ENCODE data around the gene CTSV.
A peak's percentile ranks its signal among the peaks of the same experiment; 100 is the strongest.
"Not testable (repeated sequence)": the region's sequence is repeated elsewhere in the genome, so short reads cannot be mapped to it uniquely, and the experiment has no call there.

CTSV gene
- 3.0 reads per million, percentile 10 among the genes with 10 or more reads in this experiment for total RNA-seq

DNA sequence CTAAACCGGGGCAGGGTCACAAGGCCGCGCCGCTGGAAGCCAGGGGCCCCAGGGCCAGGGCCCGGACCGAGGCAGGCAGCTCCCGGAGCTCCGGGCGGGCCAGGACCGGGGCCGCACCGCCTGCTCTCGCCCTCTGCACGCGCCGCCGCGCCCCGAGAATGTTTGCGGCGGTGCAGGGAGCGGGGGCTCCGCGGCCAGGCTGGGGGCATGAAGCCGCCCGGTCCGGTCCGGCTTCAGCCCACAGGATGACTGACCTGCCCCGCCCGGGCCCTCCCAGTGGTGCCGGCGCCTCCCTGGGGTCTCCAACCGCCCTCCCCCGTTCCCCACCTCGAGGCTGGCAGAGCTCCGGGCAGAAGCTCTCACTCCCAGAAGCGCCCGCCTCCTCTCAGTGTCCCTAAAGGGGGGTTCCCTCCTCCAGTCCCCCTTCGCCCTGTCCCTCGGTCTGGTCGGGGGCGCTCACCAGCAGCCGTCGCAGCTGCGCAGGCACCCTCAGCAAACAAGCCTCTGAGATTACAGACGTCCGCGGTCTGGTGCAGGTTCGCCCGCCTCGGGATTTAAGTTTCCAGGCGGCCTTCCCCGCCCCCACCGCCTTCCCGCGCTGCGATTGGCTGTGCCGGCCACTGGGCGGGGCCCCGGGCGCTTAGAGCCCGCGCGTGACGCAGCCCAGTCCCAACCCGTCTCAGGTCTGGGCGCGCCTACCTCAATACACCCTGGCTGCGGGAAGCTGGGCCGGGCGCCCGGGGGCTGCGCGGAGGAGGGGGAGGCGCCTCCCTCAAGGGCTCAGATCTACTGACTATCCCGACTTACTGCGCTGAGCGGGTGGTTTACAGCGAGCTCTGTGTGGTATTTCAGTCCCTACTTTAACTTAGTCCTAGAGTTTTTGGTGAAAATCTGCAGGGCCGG lies at the start of gene CTSV:
Gene CTSV (minus strand): TSS at position 532 of the 903 bp plus-strand sequence. CDS start 1,099 bp downstream, outside the sequence.
- DNase-seq: peak; percentile 36

DNA sequence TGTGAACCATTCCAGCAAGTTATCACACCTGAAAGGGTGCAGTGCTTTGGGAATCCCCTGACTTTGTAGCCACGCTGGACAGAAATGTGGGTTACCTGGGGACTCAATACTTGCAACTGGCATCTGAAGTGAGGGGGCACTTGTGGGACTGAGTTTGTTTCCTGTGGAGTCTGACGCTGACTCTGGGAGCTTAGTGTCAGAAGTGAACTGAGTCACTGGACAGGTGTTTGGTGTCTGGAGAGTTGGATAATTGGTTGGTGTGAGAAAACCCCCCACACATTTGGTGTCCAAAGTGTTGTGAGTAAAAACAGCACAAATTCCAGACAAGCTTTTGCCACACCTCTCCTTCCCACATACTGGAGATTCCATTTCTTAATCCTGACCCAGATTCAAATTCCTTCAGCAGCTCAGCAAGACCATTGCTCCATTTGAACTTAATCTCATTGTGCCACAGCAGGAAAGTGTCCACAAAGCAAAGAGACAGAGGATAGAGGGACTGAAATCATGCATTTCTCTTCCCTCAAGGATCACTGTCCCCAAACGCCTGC lies 48.8 kb upstream of the CTSV start:
- not testable (repeated sequence) for DNase-seq

DNA sequence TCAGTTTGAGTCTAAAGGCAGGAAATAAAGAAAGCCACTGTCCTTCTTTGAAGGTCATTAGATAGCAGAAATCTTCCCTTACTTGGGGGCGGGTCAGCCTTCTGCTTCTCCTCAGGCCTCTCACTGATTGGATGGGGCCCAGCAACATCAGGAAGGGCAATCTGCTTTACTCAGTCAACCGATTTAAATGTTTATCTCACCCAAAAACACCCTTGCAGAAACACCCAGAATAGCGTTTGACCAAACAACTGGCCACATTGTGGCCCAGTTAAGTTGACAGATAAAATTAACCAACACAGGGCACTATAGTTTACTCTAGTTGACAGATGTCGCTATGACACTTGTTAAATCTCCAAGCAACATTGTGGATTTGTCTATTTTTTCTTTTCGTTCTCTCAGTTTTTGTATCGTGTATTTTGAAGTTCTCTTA lies 45.6 kb upstream of the CTSV start:
- not testable (repeated sequence) for DNase-seq

DNA sequence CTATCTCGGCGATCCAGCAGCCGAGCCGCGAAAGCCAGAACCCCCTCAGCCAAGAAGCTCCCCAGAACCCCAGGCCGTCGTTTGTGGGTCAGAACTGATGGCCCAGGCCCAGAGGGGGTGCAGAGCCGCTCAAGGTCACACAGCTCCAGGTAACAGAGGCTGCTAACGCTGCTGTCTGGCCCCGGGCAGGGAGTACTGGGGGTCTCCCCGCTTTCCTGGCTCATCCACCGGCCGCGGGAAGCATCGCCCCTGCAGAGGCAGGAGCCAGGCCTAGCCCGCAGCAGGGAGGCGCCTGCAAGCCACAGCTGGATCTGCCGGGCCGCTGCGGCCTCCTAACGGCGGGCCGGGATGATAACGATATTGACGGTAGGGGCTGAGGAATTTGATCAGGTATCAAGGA lies 39.4 kb upstream of the CTSV start:
- no peak for DNase-seq

DNA sequence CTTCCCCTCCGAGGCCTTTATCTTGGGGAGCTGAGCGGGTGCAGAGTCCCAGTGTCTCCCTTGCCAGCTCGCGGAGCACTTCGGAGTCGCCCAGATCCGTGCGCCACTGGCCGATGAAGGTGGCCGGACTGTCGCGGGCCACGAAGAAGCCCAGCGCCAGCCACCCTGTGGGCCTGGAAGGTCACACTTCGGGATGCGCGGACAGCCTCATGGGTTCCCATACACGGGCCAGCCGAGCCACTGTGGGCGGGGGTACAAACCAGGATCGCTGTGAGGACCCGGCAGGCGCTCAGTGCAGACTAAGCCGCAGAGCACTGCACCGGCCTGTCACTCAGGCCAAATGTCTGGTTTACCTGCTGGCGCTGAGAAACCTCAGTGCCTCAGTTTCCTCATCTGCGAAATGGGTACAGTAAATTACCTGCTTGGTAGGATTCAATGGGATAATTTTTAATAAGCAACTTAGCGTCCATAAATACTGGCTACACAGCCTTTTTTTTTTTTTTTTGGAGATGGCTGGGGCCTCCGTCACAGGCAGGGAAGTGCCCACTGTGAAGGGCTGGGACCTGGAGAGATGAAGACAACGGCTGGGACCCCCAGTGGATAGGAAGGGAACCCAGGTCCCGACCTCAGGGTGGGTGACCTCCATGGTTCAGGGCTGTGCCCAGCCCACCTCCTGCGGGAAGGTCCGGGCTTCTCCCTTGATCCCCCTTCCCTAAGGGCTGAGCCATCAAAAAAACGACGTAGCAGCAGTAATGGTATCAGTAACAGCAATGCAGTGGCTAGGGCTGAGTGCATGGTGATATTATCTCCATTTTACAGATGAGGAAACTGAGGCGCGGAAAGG lies 38.7 kb upstream of the CTSV start:
- no peak for DNase-seq

DNA sequence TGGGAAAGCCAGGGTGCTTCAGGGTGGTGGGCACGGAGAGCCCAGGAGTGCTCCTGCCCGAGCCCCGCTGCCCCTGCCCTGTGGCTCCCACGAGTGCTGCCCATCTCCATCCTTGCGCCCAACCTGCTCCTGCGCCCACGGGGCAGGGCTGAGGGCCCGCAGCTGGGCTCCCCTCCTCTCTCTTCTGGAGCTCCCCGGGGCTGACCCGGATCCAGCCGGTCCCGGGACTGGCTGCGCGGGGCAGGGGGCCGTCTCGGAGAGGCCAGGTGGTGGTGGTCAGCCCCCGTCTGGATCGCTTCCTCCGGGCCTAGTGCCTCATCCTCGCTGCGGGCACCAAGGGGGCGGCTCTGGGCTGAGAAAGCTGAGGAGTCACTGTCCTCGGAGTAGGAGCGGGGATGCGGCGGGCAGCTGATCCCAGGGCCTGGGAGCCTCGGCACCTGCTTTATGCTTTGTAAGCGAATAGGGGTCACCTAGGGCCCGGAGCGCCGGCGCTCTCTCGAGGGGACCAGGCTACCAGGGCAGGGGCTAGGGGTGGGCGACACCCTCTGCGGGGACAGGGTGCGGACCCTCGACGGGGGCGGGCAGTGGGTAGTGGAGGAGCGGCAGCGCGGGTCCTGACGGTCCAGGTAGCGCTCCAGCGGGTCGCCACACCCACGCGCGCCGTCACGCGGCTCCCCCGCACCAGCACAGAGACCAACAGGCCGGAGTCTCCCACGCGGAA lies 37.9 kb upstream of the CTSV start:
- DNase-seq: not testable (repeated sequence)

DNA sequence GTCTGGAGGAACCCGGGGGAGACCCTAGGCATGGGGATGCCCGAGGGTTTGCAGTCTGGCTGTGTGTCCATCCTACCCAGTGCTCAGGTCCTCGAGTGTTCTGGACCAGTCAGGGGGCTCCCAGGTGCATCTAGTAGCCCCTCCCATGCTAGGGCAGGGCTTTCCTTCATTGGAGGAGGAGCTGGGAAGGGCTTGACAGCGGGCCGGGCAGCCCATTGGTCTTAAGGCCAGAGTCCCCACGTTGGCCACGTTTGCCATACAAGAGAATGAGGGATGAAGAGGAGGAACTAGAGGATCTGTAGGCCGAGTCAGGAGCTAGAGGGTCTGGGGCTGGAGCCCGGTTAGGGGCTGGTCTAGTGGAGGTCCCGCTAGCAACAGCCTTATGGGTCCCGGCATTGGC lies 37.3 kb upstream of the CTSV start:
- DNase-seq: no peak

DNA sequence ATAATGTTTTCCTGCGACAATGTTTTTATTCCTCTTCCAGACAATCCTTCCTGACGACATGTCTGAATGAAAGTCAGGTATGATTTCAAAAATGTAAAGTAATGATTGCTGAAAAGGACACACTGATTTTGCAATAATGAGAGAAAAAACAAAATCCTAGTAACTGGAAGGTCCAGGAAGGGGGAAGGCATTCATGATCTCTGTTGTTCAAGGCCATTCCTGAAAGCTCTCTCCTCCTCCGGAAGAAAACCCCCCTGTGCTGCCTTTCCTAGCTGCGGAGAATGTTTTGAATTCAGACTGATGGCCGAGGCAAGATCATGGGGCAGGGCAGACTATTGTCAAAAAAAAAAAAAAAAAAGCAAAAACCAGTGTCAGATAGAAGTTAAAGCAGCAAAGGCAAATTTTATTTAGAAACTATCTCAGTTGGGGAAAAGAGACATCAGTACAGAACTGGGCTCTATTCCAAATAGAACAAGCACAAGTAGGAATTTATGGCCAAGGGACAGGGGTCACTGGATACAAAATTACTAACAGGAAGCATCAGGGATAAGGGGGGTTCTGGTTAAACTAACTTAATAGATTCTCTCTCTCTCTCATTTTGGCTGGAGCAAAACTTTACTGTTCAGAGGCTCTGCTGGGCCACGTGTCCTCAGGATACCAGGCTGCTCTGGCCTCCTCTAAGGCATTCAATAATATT lies 36.5 kb upstream of the CTSV start:
- no peak for DNase-seq

DNA sequence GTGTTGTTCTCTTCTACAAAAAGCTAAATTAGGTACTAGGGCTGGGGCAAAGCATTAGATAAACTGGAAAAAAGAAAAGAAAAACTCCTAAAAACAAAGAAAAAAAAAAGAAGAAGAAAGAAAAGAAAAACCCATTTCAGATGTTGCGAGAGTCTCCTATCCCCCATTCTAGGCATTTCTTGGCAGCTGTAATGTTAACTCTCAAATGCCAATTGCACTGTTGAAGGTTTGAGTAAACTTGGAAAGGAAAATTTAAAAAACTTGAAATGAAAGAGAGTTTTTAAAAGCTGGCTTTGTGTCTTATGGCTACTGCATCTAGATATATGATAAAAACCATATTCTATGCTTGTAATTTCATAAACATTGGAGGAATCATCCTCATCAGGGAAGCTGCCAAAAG lies 34.6 kb upstream of the CTSV start:
- DNase-seq: no peak

DNA sequence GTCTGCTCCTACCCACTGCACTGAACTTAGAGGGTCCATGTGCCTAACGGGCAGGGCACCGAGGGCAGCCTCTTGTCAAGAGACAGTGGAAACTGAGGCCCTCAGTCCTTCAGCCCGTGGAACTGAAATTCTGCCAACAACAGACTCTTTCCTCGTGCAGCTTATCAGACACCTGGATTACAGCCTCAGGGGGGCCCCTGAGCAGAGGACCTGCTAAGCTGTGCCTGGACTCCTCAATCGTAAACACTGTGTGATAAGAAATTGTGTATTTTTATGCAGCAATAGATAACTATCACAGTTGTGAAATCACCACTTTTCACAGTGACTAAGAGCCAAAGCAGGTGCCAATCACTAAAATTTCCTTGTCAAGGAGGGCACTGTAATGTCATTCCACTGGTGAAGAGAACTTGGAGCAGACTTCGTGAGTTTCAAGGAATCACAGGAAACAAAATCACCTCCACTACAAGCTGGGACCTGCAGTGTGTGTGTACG lies 33.4 kb upstream of the CTSV start:
- no peak for DNase-seq

DNA sequence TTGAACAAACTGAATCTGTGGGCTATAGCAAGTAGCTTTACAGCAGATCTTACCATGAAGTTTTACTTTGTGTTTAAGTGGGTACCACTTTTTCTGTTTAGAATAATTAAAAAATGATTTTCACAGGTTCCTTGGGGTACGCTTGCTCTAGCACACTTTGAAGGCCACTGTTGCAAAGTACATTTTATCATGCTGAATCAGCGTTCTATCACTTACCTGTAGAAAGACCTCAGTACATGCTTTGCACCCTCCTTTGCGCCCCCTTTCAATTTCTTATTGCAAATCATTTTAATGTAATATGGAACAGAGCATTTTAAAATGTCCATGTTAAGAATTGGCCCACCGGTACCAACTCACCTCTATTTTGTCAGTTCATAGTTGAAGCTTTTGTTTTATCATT lies 31.4 kb upstream of the CTSV start:
- not testable (repeated sequence) for DNase-seq

DNA sequence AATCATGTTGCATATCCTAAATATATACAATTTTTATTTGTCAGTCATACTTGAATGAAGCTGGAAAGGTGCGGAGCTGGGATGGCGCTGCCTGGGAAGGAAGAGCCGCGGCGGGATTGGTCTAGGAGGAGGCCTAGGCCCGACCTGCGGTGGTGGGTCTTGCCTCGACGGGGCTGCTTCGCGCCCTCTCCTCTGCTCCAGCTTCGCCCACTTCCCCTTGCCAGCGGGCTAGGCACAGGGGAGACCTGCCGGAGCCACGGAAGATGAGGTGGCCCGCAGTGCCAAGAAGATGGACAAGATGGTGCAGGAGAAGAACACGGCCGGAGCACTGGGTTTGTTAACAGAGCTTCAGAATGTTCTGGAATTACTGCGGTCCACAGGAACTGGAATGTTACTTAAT lies 28.5 kb upstream of the CTSV start:
- DNase-seq: no peak

DNA sequence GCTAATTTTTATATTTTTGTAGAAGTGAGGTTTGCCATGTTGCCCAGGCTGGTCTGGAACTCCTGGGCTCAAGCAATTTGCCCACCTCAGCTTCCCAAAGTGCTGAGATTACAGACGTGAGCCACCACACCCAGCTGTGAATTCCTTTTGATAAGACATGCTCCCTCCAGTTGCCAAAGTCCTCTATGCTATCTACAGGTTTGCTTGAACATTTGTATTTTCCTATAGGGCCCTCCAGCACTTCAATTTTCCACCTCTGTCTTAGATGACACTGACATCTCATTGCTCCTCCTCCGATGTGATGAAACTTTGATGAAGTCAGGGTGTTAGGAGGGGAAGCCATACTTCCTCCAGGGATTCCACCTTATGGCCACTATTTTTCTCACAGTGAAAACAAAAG lies 25.2 kb upstream of the CTSV start:
- DNase-seq: no peak

DNA sequence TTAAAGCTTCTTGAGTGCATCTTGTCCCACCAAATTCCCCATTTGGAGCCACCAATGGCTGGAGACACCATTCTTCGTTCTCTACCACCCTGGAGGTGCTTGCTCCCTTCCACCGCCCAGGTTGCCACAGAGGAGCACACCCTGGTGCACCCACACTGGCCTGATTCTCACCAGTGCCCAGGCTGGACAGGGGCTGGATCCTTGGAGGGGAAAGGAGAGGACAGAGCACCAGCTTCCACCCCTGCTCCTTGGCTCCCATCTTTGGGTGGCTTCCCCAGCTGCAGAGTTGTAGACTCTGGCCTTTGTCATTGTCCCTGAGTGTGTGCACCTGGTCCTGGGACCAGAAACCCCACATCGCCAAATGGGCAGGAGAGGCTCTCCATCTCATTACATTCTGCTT lies 21.9 kb upstream of the CTSV start:
- DNase-seq: no peak

DNA sequence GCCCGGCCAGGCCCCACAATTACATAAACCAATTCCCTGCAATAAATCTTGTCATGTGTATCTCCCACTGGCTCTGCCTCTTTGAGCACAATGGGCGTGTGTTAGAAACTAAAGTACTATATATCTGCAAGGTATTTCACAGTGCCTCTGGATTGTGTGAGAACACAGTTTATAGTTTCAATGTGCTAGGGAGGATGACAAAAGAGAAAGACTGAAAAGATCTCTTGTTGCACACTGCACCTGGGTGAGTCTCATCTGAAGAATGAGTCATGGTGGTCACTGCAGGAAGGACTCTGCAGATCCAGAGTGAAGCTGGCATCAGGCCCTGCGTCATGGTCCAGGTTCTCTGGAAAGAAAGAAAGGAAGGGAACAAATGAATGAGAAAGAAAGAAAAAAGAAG lies 20.7 kb upstream of the CTSV start:
- DNase-seq: no peak

DNA sequence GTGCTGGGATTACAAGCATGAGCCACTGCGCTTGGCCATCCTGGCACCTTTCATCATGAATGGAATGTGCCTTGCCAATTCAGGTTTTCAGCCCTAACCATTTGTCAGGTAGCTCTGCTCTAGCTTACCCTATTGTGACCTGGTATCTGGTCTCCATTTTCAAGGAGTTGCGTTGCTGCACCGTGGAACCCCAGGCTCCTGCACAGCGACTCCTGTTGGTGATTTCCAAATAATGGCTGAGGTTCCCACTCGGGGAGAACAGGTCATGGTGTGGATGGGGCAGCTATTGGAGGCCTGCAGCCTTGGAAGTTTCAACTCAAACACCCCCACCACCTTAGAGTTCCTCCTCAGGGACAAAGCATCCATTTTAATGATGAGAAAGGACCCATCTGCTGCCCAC lies 18.7 kb upstream of the CTSV start:
- DNase-seq: no peak

DNA sequence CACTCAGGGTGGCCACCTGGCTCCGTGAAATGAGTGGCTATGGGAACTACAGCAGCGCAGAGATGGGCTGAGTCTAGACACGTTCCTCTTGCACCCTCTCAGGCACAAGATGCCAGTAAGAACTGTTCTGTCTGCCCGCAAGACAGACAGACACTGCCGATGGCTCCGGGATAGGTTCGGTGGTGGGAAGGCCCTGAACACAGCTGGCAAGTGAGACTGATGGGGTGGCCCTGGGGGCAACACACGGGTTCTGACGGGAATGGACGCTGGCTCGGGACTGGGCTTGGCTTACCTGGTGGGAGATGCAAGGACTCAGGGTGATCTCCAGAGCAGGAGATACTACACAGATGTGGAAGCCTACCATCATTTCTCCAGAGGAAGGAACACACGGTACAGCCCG lies 16.9 kb upstream of the CTSV start:
- not testable (repeated sequence) for DNase-seq

DNA sequence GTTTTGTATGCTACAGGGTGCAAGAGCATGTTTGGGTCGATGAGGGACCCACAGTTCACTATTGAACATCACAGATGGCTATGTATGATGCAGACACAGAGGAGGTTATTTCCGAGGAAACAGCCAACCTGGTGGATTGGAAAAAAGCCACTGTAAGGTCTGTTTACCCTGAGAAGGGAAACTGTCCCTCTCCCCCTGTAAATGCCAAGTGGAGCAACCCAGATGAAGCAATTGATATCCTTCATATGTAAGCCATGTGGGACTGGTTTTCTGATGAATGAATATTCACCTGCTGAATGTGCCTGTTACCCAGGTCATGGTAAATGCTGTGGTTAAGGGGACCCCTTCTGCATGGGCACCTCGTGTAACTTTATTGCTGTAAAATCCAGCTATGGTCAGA lies 14.8 kb upstream of the CTSV start:
- no peak for DNase-seq

DNA sequence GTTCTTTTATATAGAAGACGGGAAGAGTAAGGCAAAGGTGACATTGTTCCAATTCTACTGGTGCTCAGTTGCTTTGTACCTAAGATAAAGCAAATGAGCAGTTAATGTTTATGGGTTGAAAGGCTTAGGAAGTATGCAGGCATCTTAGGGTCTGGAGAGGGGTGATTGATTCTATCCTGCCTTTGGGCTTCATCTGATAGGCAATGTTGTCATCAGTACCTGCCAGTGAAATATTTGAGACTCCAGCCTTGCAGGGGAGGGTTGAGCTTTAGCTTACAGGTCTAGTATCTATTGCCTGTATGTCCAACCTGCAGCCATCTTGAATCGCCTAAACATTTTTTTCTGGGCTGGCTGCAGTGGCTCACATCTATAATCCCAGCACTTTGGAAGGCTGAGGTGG lies 13.8 kb upstream of the CTSV start:
- DNase-seq: no peak

DNA sequence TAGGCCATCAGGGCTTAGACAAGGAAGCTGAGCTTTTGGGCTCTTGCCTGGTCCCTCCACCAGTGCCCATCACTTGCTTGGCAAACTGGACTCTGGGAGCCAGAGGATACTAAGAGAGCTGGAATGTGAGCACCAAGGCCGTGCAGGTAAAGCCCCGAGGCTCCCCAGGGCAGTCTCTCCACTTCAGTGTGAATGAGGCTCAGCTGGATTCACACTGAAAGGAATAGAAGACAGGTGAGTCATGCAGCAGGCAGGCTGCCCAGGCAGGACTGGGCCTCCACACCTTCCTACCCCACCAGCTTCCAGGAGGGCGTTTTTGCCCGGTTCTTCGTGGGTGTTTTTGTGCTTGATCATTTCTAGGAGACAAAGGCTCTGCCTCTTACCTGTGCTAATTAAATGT lies 7.3 kb upstream of the CTSV start:
- no peak for DNase-seq

DNA sequence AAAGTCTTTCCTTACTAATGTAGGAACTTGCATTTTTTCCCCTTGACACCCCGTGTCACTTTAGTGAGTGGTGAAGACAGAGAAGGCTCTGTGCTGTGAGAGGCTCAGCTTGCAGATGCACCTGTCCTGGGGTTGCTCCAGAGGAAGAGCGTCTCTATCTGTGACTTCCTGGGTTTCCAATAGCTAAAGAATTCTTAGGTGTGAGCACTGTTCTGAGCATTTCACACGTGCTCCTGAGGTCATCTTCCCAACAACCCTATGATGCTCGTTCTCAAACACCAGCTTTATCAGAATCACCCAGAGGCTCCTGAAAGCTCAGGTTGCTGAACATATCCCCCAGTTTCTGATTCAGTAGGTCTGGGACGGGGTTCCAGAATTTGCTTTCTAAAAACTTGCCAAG lies 6.4 kb upstream of the CTSV start:
- no peak for DNase-seq

DNA sequence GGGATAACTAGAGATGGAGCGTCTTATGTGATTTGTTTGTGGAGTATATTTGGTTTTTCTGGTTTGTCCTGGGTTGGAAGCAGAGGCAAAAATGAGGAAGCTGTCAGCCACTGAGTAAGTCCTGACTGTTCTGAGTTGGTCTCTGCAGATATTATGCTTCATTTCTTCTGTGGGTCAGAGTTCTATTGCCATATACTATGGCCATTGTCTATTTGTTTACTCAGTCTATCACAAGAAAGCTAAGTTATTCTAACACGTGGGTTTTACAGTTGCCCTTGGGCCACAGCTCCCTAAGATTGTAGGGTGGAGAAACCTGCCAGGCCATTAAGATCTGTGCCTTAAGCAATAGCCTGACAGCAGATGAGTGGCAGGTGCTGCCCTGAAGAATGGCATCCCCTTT lies 3.0 kb upstream of the CTSV start:
- no peak for DNase-seq
